ENCODE results near the gene CRMP1. TPM values are rescaled to one million over a fixed set of nuclear protein-coding genes. Genes with fewer than 3 reads are reported as not detected.

CRMP1 gene
- total and polyA plus RNA-seq, 12 donors: 0.18 to 17.7 (median 4.8) TPM

DNA sequence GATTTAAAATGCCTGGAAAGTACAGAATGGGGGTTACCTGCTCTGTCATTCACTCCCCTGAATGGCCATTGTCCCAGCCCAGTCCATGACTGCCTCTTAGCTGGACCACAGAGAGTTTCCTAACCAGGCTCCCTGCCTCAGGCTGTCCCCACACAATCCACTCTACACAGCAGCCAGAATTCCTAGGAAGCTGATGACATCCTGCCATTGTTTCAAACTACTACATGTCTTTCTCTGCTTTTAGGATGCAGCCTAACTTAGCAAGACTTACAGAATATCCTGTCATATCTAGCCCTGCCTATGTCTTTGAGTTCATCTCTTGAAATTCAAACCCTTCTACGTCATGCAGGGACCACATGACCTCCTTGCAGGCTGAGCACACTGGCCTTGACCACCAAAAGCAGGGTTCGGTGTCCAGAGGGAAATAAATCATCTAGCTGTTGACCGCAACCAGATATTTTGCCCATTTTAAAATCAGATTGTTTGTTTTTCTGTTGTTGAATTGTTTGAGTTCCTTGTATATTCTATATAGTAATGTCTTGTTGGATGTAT lies 16.1 kb upstream of the CRMP1 start:
- H3K4me1 ChIP-seq (replicated peaks in 1 of 2): no peaks in the 10 kb centered on the region
- no peaks in the 10 kb centered on the region for H3K9me3 ChIP-seq (replicated peaks in 1 of 3)
- no peaks in the 10 kb centered on the region for H3K27me3 ChIP-seq
- intact Hi-C loops (cut with DNase I): no loop called here
- H3K4me3 ChIP-seq: no peak overlapping the region
- no peak for TF ChIP-seq POLR2A (IDR thresholded peaks at IDR 0.05)
- TF ChIP-seq, protein P1, sequence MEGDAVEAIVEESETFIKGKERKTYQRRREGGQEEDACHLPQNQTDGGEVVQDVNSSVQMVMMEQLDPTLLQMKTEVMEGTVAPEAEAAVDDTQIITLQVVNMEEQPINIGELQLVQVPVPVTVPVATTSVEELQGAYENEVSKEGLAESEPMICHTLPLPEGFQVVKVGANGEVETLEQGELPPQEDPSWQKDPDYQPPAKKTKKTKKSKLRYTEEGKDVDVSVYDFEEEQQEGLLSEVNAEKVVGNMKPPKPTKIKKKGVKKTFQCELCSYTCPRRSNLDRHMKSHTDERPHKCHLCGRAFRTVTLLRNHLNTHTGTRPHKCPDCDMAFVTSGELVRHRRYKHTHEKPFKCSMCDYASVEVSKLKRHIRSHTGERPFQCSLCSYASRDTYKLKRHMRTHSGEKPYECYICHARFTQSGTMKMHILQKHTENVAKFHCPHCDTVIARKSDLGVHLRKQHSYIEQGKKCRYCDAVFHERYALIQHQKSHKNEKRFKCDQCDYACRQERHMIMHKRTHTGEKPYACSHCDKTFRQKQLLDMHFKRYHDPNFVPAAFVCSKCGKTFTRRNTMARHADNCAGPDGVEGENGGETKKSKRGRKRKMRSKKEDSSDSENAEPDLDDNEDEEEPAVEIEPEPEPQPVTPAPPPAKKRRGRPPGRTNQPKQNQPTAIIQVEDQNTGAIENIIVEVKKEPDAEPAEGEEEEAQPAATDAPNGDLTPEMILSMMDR (IDR thresholded peaks at IDR 0.05): no peak
- no peak overlapping the region for H3K27ac ChIP-seq
- peak in 2 of 7 donors; percentile 20 to 49 for DNase-seq
- 11 to 19% (median 12%) methylated on average over 3 of the region's 3 CpGs for WGBS, 4 donors
- no peaks in the 10 kb centered on the region for H3K36me3 ChIP-seq (replicated peaks in 1 of 2)

DNA sequence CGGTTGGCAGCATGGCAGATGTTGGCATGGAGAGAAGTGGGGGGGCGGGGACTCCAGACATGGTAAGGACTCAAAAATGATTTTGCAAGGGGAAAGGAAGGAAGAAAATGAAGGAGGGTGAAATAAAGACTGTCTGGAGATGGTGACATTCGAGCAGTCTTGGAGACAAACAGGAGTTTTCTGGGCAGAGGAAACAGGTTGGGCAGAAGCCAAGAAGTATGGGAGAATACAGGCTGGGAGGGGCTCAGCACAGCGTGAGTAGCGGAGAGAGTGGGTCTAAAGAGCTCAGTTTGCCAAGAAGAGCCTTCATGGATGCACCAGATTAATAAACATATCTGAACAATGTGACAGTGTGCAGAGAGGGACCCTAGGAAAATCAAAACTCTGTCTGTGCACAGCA lies 13.3 kb upstream of the CRMP1 start:
- no peaks in the 10 kb centered on the region for H3K9me3 ChIP-seq (replicated peaks in 1 of 3)
- no peak overlapping the region for H3K4me3 ChIP-seq
- no peak overlapping the region for H3K27ac ChIP-seq
- intact Hi-C loops (cut with DNase I): no loop called here
- H3K4me1 ChIP-seq (replicated peaks in 1 of 2): no peaks in the 10 kb centered on the region
- TF ChIP-seq POLR2A (IDR thresholded peaks at IDR 0.05): no peak
- TF ChIP-seq, protein P1 (IDR thresholded peaks at IDR 0.05): no peak
- 21 to 25% (median 24%) methylated on average over 5 of the region's 5 CpGs for WGBS, 4 donors
- no peak for DNase-seq
- no peaks in the 10 kb centered on the region for H3K27me3 ChIP-seq
- no peaks in the 10 kb centered on the region for H3K36me3 ChIP-seq (replicated peaks in 1 of 2)

DNA sequence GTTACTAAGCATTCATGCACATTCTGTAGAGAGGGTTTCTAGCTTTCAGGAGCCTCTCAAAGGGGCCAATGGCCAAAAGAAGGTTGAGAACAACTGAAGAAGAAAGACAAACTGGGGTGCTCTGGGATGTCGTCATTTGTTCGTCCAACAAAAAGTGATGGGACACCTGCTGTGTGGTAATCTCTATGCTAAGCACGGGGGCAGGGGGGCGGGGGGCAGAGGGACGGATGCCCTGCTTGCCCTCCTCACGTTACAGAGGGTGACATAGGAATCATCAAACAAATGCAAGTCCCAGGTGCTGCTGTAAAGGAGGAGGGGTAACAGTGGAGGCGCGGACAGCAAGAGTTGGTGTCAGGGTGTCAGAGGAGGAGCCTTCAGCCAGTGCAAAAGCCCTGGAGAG lies 12.8 kb upstream of the CRMP1 start:
- TF ChIP-seq POLR2A (IDR thresholded peaks at IDR 0.05): no peak
- TF ChIP-seq, protein P1 (IDR thresholded peaks at IDR 0.05): no peak
- Histone ChIP-seq H3K4me3 (no peak overlapping the region), H3K9me3 (replicated peaks in 1 of 3) (no peaks in the 10 kb centered on the region), H3K36me3 (replicated peaks in 1 of 2) (no peaks in the 10 kb centered on the region), H3K27me3 (no peaks in the 10 kb centered on the region), H3K4me1 (replicated peaks in 1 of 2) (no peaks in the 10 kb centered on the region), H3K27ac (no peak overlapping the region)
- intact Hi-C loops (cut with DNase I): no loop called here
- WGBS, 4 donors: 7 to 13% (median 10%) methylated on average over 8 of the region's 8 CpGs
- DNase-seq: no peak

DNA sequence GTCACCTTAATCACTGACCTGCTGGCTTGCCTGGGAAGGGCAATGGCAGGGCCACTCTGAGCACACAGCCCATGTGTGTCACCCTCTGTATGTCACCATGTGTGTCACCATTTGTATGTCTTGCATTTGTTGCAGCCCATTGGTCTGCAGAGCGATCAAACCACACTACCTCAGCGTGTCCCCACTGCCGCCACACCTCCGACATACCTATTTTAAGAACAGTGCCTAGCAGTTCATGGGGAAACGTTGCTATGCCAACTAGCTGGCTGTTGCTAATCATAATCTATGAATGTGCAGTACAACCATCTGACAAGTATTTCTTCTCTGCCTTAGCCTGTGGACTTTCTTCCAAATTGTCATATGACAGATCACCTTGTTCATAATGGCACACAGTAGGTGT lies 8.0 kb upstream of the CRMP1 start:
- intact Hi-C loops (cut with DNase I): no loop called here
- H3K9me3 ChIP-seq (replicated peaks in 1 of 3): no peaks in the 10 kb centered on the region
- WGBS, 4 donors: 71 to 79% (median 76%) methylated on average over 5 of the region's 5 CpGs
- no peak for DNase-seq
- H3K27me3 ChIP-seq: peaks cover 12% of the 10 kb centered on the region
- no peak for TF ChIP-seq POLR2A (IDR thresholded peaks at IDR 0.05)
- TF ChIP-seq, protein P1 (IDR thresholded peaks at IDR 0.05): no peak
- no peaks in the 10 kb centered on the region for H3K36me3 ChIP-seq (replicated peaks in 1 of 2)
- no peak overlapping the region for H3K27ac ChIP-seq
- H3K4me1 ChIP-seq (replicated peaks in 1 of 2): no peaks in the 10 kb centered on the region
- no peak overlapping the region for H3K4me3 ChIP-seq

Data from adrenal gland (tissue), 12 donors.